H1 (cell line): ENCODE measurements around the gene BGLAP. TPM values are rescaled to one million over a fixed set of nuclear protein-coding genes. Genes with fewer than 3 reads are reported as not detected.

ENCODE experiments used
- BCL11A ChIP-seq, 2 experiments: IDR thresholded peaks; one replicate each; pipeline ENCODE4 v1.6.1; 2011; ENCODE audit warnings: low read depth in 2 of 2, low read length in 2 of 2, mild to moderate bottlenecking in 2 of 2
- CHD7 ChIP-seq: fragments of 300-600 bp; sonication (generic); IDR thresholded peaks from 2 replicates; pipeline ENCODE4 v1.7.1; 2012; ENCODE audit warnings: low read length, moderate library complexity, mild to moderate bottlenecking, inconsistent platforms; ENCODE audit not compliant: insufficient replicate concordance
- polyA plus RNA-seq, 7 experiments: library from polyadenylated mRNA; depleted of rRNA in 3 of 7; stranded (reverse) in 5 of 7; unstranded in 2 of 7; fragments of >200 nt in 5 of 7; fragments of 200-250 nt in 2 of 7; gene quantifications; 1 replicate in 5 of 7; 2 replicates in 1 of 7; 4 replicates in 1 of 7; pipeline versions ENCODE4 v1.2.1 to v1.2.3, GENCODE V29; 2011 to 2013; ENCODE audit warnings: missing spikeins in 2 of 7, mixed read lengths in 2 of 7
- total RNA-seq: library from RNA; stranded (reverse); fragmentation: NEBNext Ultra II Directional; extraction: Animal tissue kit (Norgen Biotek cat#: 25700); gene quantifications from 2 replicates; pipeline ENCODE4 v1.2.1, GENCODE V29; 2021

BGLAP gene
- total and polyA plus RNA-seq, 2 of the 8 experiments (the other 6 are each of a cell fraction or from before 2014, with no cell fraction given), result 1.2 to 1.5 TPM

GRCh38 chr1:156233426-156234127 is 8.4 kb upstream of the BGLAP start (continued):
- TF ChIP-seq CHD7 (no peak), BCL11A (IDR thresholded peaks at IDR 0.05; ENCODE audit: low read depth in 2 of 2, low read length in 2 of 2) (no peak)
- TF ChIP-seq, all 59 proteins: peak for 0
